T47D (cell line): ENCODE data around the gene CFAP74.
A peak's percentile ranks its signal among the peaks of the same experiment; 100 is the strongest.

Experiments used
- DNase-seq, 2 experiments: peaks; one replicate each; pipeline versions ENCODE4 v3.0.0 to v3.0.0-alpha.2; 2011 to 2012; ENCODE audit warnings: low read depth in 1 of 2, low spot score in 1 of 2
- JUND ChIP-seq: IDR thresholded peaks from 2 replicates; pipeline ENCODE4 v1.6.1; 2012; ENCODE audit warnings: low read depth
- in situ Hi-C: cut with HindIII; loops from 2 replicates; pipeline ENCODE4 v1.10.0; 2016; ENCODE audit warnings: low sequenced_read_pairs, low pct_unique_long_range_greater_than_20kb

CFAP74 gene

GRCh38 chr1:2003541-2004131, at the start of gene CFAP74:
TSS of gene CFAP74 (minus strand) at chr1:2003786. CDS start at chr1:1990956, 12,830 bp downstream.
- in situ Hi-C loops = no loop called here
- no peak for DNase-seq
- no peak for TF ChIP-seq JUND

GRCh38 chr1:2053217-2053616, 49.6 kb upstream of the CFAP74 start:
- in situ Hi-C loops = no loop called here
- TF ChIP-seq JUND = no peak
- no peak for DNase-seq

- TF ChIP-seq JUND = no peak
- in situ Hi-C loops = no loop called here
- DNase-seq = no peak
These were observed 49.2 kb upstream of the CFAP74 start for GRCh38 chr1:2052756-2053155.

- DNase-seq = no peak
- no peak for TF ChIP-seq JUND
- in situ Hi-C loops = no loop called here
These were observed 48.6 kb upstream of the CFAP74 start for GRCh38 chr1:2052054-2052679.

GRCh38 chr1:2050793-2051682, 47.5 kb upstream of the CFAP74 start:
- DNase-seq = no peak
- no peak for TF ChIP-seq JUND
- in situ Hi-C loops = no loop called here

DNA sequence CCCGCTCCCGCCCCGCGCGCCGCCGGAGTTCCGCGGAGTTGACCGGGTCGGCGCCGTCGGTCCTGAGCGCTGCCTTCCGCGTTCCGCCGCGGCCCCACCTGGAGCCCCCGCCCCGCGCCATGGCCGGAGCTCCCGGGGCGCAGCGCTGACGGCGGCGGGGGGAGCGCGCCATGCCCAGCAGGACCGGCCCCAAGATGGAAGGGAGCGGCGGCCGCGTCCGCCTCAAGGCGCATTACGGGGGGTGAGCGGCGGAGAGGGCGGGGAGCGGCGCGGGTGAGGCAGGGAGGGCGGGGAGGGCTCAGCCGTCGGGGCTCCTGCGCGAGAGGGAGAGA, 46.8 kb upstream of the CFAP74 start:
- in situ Hi-C loops = no loop called here

DNA sequence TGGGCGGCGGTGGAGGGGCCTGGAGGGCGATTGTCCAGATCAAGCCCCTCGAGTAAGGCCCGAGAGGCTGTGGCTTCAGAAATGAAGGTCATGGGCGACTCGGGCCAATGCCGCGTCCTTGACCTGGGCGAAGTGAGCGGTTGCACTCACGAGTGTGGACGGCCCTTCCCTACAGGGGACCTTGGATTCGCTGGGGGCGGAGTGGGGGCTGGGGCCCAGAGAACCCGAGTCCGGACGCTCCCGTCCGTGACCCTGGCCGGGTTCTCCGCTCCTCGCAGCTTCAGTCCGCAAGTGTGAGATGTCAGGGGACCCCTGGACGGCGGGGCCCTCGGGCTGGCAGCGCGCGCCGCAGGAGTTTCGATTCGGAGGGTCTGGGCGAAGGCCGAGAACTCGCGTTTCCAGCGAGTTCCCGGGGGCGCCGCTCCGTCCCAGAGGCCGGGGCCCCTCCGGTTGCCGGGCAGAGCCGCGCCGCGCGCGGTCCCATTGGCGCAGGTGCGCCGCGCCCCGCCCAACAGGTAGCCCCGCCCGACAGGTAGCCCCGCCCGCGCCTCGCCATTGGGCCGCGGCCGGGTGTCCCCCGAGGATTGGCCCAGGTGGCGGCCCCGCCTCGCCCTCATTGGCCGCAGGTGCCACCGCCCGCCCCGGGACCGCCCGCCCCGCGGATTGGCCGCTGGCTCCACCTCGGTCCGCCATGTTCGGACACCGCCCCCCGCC, 46.3 kb upstream of the CFAP74 start, which contains the start of gene PRKCZ:
PRKCZ (plus strand) TSS at position 694 of the 714 bp plus-strand sequence. CDS start 220 bp downstream, outside the sequence.
- peak; percentile 86 to 95 for DNase-seq
- in situ Hi-C loops = no loop called here
- TF ChIP-seq JUND = no peak

More for the DNA sequence above, 46.8 kb upstream of the CFAP74 start:
- TF ChIP-seq JUND = no peak
- DNase-seq = no peak

DNA sequence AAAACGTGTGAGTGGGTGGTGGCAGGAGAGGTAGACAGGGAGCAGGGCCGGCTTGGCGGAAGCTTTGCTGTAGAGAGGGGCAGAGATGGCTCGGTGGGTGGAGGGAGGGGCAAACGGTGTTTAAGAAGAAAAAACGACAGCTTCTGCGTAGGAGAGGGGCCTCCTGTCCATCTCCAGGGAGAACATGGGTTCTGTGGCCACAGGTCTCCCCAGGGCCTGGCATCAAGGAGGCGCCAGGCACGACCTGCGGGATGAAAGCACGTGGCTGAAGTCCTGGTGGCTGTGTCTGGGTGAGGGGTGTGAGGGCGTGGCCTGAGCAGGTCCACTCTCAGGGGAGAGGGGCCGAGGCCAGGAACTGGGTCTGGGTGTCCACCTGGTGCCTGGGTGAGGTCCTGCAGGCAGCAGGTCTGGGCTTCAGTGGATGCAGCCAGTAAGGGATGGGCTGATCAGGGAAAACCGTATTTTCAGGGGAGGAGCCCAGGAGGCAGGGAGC, 45.7 kb upstream of the CFAP74 start:
- no peak for TF ChIP-seq JUND
- peak in 1 of 2 experiments; percentile 73 for DNase-seq
- in situ Hi-C loops = no loop called here

DNA sequence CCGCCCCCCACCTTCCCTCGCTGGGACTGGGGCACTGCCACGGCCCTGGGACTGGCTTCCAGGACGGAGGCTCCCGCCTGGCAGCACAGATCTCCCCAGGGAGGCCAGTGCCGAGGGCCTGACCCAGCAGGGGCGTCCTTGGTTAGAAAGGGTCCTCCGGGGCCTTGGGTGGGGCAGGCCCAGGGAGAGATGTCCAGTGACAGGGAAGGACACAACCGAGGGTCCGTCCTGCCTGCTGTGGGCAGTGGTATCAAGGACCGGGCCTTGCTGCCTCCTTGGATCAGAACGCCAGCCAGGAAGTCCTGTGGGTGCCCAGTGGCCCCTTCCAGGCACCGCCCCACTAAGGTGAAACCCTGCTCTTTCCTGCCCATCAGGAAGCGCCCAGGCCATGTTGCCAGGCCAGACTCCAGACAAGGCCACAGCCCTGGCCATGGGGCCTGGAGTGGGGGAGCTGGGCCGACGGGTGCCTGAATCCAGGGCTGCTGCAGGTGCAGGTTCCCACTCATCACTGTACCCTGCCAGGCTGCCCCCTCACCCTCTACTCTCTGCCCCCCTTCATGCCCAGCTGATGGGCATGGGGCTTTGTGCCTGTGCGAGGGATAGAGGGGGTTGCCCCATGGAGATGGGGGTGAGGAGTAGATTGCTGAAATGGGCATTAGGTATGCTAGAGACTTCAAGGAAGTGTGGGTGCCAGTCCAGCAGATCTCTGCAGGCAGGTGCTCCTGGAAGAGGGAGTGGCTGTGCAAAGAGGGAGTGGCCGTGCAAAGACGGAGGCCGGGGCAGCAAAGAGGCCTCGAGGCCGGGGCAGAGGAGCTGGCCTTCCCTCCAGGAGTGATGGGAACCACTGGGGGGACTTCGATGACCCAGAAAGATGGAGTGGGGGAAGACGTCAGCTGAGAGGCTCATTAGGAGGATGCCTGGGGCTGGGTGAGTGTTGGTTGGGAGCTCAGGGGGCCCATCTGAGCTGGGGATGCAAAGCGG, 44.5 kb upstream of the CFAP74 start:
- TF ChIP-seq JUND = no peak
- DNase-seq = peak in 1 of 2 experiments; percentile 11
- in situ Hi-C loops = no loop called here

DNA sequence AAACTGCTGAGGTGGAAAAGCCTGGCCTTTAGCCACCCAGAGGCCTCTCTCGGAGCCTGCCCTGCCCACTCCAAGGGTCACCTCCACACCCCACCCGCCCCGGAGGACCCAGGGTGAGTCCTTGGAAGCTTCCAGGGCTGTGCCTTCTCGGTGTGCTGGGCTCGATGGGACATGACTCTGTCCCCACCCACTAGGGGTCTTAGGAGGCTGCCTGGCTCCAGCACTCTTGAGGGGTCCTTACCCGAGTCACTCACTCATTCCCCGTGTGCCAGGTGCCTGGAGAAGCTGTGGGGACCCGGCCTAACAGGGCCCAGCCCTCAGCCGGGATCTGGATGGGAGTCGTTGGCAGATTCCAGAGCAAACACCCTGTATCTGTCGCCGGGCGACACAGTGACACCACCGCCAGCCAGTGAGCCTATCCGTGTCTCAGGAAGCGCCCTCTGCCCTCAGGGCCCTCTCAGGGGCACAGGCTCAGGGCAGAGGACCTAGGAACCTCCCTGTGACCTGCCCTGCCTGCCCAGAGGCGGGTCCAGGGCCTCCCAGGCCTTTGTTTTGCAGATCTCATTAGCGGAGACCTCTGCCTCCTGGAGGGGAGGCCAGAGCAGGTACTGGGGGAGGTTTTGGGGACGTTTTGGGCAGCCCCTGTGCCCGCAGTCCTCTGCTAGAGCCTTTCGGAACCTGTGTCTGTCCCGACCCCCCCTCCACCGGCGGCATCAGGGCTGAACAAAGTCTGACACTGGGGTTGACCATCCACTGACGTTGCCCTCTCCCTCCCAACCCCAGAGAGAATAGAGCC, 43.6 kb upstream of the CFAP74 start:
- in situ Hi-C loops = no loop called here
- no peak for TF ChIP-seq JUND
- DNase-seq = no peak
